Activated CD4-positive, alpha-beta T cell treated with anti-CD3 and anti-CD28 coated beads for 1 hour (primary cell): Measurements from ENCODE around the gene PDGFA.

Experiments used
- DNase-seq: peaks from one replicate; pipeline ENCODE4 v3.0.0-alpha.2; 2020

PDGFA gene

GRCh38 chr7:457814-458510 is 61.7 kb downstream of the PDGFA start:
- DNase-seq, result no peak

GRCh38 chr7:455110-455928 is 64.3 kb downstream of the PDGFA start:
- no peak for DNase-seq

GRCh38 chr7:454356-455109 is 65.1 kb downstream of the PDGFA start:
- no peak for DNase-seq

GRCh38 chr7:453597-454306 is 65.9 kb downstream of the PDGFA start:
- DNase-seq, result no peak

GRCh38 chr7:452791-453455 is 66.7 kb downstream of the PDGFA start:
- no peak for DNase-seq

GRCh38 chr7:452226-452751 is 67.4 kb downstream of the PDGFA start:
- no peak for DNase-seq

GRCh38 chr7:451255-452225 is 68.1 kb downstream of the PDGFA start:
- DNase-seq, result no peak

- DNase-seq, result no peak
Observed at GRCh38 chr7:450741-451140, 68.9 kb downstream of the PDGFA start.

GRCh38 chr7:450036-450435 is 69.6 kb downstream of the PDGFA start:
- no peak for DNase-seq

GRCh38 chr7:449324-450019 is 70.2 kb downstream of the PDGFA start:
- no peak for DNase-seq

- no peak for DNase-seq
Observed at GRCh38 chr7:447523-447922, 72.1 kb downstream of the PDGFA start.
